ENCODE data around the gene NTM. TPM values are rescaled to one million over a fixed set of nuclear protein-coding genes. Genes with fewer than 3 reads are reported as not detected.

Gene NTM
- total RNA-seq, 1 experiment from 2014 or later, result not detected

GRCh38 chr11:131412061-131412460 lies 41.6 kb downstream of the NTM start:
- POLR2A ChIA-PET, result no interaction called here

More at GRCh38 chr11:131412061-131412460, 41.6 kb downstream of the NTM start:
- CTCF ChIA-PET, result no interaction called here
- no peak overlapping the region for H3K27ac ChIP-seq (ENCODE audit: low read depth, low read length)
- no peak overlapping the region for H3K9ac ChIP-seq (ENCODE audit: low read length)
- H2AFZ ChIP-seq (ENCODE audit: low read depth, low read length, poor library complexity, severe bottlenecking), result no peak overlapping the region
- TF ChIP-seq CBX3 (IDR thresholded peaks at IDR 0.05; ENCODE audit: low read depth), result no peak
- TF ChIP-seq, protein P1, sequence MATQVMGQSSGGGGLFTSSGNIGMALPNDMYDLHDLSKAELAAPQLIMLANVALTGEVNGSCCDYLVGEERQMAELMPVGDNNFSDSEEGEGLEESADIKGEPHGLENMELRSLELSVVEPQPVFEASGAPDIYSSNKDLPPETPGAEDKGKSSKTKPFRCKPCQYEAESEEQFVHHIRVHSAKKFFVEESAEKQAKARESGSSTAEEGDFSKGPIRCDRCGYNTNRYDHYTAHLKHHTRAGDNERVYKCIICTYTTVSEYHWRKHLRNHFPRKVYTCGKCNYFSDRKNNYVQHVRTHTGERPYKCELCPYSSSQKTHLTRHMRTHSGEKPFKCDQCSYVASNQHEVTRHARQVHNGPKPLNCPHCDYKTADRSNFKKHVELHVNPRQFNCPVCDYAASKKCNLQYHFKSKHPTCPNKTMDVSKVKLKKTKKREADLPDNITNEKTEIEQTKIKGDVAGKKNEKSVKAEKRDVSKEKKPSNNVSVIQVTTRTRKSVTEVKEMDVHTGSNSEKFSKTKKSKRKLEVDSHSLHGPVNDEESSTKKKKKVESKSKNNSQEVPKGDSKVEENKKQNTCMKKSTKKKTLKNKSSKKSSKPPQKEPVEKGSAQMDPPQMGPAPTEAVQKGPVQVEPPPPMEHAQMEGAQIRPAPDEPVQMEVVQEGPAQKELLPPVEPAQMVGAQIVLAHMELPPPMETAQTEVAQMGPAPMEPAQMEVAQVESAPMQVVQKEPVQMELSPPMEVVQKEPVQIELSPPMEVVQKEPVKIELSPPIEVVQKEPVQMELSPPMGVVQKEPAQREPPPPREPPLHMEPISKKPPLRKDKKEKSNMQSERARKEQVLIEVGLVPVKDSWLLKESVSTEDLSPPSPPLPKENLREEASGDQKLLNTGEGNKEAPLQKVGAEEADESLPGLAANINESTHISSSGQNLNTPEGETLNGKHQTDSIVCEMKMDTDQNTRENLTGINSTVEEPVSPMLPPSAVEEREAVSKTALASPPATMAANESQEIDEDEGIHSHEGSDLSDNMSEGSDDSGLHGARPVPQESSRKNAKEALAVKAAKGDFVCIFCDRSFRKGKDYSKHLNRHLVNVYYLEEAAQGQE (IDR thresholded peaks at IDR 0.05; ENCODE audit: low read depth), result no peak
- no peak for TF ChIP-seq FOSL1 (IDR thresholded peaks at IDR 0.05; ENCODE audit: low read depth)
- TF ChIP-seq POLR2A (IDR thresholded peaks at IDR 0.05; ENCODE audit: borderline replicate concordance, extremely low read depth, insufficient read depth, insufficient read length), result no peak
- TF ChIP-seq SIN3A (IDR thresholded peaks at IDR 0.05; ENCODE audit: low read depth), result no peak
- no peak for TF ChIP-seq ZBTB33 (IDR thresholded peaks at IDR 0.05; ENCODE audit: extremely low read depth, insufficient replicate concordance, low read length)
- no peak for TF ChIP-seq SP1 (IDR thresholded peaks at IDR 0.05; ENCODE audit: low read depth)
- intact Hi-C loops (cut with micrococcal nuclease), result no loop called here
- no TSS peak for BruUV-seq (replicated peaks)
- no peaks in the 10 kb centered on the region for H3K79me2 ChIP-seq (ENCODE audit: insufficient read depth, low read length)
- no peaks in the 10 kb centered on the region for H3K27me3 ChIP-seq (ENCODE audit: insufficient read depth, low read length)
- no peak overlapping the region for H3K4me3 ChIP-seq (replicated peaks in 1 of 2; ENCODE audit: low read depth in 1 of 2, low read length in 2 of 2)
- no peaks in the 10 kb centered on the region for H3K4me1 ChIP-seq (ENCODE audit: control insufficient read depth in 1 of 2, insufficient read depth in 2 of 2, low read length in 2 of 2)
- no peaks in the 10 kb centered on the region for H3K9me2 ChIP-seq (ENCODE audit: insufficient read depth)
- RAD21 ChIA-PET (ENCODE audit: low non-redundant PET in 1 of 2, low total read pairs in 2 of 2, uncharacterized antibody in 2 of 2, unreplicated experiment in 2 of 2), result no interaction called here
- H4K20me1 ChIP-seq (ENCODE audit: insufficient read depth), result no peaks in the 10 kb centered on the region
- no peak overlapping the region for H3K4me2 ChIP-seq (ENCODE audit: low read length)
- ATAC-seq, result no peak
- H3K9me3 ChIP-seq (ENCODE audit: control insufficient read depth in 1 of 2, insufficient read depth in 1 of 2, low read depth in 1 of 2, low read length in 2 of 2), result peaks cover 0 to 13% of the 10 kb centered on the region in 2 experiments; a peak in 2 of 4 replicates
- no peaks in the 10 kb centered on the region for H3K36me3 ChIP-seq (ENCODE audit: control insufficient read depth in 1 of 2, insufficient read depth in 2 of 2, low read length in 2 of 2)
- no peak for DNase-seq (ENCODE audit: low read depth, low spot score)

Data from HCT116 (cell line).